NCI-H1436 treated with DMSO at 0.1 percent for 48 hours (cell line): ENCODE results near the gene PRR18.

Experiments
- DNase-seq: peaks from one replicate; lab custom pipeline; 2025; lab: John Stamatoyannopoulos, UW

PRR18 gene

DNA sequence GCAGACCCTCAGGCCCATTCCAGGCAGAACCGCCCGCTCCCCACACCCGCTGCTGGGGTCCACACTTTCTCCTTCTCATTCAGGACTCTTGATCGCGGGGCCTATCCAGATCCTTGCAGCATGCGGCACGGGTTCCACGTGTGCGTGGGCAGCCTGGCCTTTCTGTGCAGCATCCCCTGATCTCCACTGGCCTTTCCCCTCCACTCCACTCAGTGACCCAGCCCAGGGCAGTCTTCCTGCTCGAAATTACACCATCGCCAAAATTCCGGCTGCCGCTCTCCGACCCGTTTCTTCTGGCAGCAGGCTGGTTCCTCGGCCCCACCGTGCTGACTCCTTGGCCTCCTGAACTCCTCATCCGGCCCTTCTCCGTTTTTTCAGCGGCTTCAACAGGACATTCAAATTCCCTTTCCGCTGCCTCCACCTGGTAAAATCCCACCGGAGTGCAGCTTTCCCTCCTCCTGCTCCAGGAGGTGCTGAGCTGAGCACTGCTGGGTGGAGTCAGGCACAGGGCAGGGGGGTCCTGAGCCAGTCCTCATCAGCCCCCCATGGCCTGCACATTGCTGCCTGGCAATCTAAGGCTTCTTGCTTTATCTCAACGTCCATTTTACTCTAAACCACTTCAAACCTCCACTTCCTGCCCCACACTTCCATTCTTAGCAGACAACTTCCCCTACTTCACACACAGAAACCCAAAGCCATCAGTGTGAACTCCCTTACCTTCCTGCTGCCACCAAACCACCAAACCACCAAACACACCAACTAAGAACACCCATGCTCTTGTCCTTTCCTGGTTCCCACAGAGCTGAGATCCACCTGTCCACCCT is 25.2 kb upstream of the PRR18 start:
- no peak for DNase-seq

DNA sequence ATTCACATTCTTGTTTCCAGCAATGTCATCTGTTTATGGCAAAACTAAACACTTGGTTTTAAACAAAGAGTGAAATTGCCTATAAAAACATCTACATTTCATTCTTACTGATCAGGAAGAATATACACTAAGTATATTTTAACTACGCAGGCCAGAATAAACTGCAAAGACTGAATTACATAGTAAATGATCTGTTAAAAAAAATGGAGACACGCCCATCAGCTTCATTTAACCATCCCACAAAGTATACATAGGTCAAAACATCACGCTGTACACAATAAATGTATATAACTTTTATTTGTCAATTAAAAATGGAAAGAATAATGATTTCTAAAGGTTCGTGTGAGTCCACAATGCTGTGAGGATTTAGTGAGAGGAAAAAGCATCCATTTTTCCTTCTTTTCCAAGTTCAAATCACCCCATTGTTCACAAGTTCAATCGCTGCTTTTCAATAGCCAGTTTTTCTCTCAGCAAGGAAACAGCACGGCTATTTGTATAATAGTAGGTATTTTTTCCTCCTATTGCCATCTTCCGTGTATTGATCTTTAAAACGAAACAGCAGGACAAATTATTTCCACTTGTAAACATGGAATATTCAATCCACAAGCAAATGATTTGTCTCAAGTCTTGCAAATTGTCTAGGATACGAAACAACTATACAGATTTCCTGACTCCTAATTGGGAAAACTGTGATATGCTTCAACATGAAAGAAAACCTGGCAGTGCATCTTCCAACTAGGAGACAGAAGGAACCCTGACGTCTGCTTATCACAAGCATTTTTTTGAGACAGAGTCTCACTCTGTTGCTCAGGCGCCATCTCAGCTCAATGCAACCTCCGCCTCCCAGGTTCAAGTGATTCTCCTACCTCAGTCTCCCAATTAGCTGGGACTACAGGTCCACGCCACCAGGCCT is 23.6 kb upstream of the PRR18 start:
- DNase-seq = no peak

DNA sequence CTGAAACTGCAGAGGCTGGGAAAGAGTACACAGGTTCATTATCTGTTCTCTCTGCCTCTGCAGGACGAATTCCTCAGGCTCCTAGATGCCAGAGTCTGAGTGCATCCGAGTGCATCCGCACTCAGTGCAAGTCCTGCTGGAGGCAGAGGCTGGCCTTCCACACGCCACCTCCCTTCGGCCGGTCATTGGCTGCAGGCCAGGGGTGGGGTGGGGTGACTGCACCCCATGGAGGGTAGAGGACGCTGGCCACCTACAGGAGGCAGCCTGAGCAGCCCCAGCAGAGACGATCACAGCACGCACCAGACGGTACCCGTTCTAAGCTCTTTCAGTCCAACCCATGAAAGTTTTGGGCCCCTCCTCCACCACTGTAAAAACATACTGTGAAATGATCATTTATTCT is 22.4 kb upstream of the PRR18 start:
- DNase-seq = no peak

DNA sequence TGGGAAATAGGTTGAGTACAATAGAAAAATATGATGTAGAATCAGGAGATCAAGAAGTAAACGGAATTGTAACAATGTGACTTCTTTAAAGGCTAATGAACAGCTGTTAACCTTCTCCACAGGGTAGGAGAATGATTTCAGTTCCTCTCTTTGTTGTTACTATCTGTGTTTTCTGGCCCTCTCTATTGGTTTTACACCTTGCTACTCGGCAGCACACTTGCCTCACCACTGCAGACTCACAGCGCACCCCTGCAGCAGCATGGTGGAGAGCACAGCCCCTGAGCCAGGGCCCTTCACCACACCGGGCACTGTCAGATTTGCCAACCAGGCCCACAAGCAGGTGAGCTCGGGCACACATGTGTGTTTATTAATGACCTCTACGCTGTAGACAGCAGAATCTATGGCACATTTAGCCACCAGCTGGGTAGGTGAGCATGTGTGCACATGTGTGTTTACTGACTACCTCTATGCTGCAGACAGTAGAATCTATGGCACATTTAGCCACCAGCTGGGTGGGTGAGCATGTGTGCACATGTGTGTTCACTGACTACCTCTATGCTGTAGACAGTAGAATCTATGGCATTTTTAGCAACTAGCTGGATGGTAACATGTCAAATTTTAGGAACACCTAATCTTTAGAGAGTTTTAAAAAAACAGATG is 17.3 kb upstream of the PRR18 start:
- DNase-seq = no peak

DNA sequence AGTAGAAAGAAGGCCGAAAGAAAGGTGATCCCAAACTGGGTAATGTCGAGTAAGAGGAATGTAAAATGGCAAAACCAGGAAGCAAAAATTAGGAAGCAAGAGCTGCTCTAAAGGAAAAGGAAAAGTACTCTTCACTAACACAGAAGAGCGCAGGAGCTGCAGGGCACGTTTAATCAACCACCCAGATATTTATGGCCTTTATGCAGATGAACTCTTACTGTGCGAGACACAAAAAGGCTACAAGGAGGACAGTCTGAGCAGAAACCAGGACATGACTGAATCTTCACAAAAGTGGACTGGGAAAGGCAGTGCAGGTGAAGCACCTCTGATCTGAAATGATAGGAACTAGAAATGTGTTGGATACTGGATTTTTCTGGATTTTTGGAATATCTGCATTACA is 15.2 kb upstream of the PRR18 start:
- DNase-seq = no peak

DNA sequence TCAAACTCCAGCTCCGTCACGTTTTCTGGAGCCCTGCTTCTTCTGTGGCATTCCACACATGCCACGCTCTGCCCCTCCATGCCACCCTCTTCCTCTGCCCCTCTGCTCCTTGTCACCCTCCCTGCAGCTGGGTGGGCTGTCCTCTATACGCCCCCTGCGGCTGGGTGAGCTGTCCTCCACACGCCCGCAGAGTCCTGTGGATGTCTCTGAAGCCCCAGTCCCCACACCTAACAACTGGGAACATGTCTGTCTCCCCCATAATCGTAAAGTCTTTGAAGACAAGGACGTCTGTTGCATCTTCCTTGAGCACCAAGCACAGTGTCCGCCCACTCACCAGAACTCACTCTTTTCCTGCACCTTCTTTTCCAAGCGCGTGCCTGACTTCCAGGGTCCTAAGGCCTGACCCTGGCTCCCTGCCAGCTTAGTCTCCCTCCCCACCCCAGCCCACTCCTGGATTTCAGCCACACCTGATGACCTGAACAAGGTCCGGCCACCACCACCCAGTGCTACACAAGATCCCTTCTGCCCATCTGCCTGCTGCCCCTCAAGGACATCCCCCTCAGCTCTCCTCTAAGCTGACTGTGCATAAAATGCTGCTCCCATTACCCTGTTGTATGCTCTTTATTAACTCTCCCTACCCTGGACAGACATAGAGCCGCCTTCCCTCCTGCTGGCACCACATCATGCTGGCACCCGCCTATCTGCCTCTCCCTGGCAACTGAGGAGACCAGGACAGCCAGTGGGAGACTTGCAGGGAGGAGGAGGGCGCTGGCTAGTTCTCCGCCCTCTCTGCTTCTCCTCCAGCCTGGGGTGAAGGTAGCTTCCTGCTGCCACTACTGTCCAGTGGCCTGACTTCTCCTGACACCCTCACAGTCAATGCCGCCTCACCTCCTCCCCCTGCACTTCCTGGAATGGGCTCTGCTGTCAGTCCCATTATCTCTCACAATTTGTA is 10.7 kb upstream of the PRR18 start:
- DNase-seq = no peak

DNA sequence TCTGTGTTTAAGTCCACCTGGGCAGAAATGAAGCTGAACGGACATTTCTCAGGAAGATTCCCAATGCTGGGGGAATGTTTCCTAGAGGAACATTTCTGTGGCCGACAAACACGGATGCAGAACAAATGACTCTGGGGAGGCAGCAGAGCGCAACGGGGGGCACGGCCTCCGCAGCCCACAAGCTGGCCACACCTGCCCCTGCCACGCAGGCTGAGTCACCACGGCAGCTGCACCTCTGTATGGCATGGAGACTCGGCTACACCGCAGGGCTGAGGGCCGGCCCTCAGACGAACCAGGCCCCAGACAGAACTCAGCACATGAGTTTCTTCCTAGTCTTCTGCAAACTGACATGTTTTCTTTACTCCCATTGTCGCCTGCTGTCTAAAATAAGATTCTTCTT is 10.0 kb upstream of the PRR18 start:
- no peak for DNase-seq

DNA sequence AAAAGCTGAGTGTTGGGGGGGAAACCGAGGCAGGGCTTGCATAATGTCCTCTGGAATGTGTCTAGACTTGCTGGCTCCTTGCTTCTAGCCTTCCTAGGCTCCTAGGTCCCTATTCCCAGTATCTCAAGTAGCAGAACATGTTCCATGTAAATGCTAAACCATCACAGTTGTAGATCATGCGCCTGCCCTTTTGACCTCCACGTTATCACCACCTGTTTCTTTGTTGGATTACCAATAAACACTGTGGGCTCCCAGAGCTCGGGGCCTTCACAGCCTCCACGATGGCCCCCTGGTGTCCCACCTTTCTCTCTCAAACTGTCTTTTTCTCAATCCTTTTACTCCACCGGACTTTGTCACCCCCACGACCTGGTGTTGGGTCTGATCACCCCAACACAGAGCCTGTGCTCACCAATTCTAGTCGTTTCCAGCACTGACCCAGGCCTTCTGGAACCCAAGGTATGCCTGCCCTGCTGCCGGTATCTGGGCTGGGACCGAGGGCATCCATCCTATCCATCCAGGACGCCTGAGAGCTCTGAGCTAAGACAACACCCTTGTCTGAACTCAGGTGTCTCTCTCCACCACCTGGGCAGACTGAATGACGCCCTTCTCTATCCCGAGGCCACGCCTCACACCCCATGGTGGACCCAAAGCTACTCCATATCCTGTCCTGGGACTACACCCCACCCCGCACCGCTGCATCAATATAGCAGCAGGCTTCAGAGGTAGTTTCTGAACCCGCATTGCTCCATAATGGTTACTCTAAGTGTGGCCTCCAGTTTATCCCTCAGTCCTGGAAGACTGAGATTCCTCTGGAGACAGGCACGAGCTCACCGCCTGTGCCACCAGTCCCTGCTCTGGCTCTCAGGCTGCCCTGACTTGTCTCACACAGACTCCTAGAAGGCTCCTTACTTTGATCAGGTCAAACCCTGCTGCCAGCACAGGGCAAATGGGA is 9.3 kb upstream of the PRR18 start:
- no peak for DNase-seq

DNA sequence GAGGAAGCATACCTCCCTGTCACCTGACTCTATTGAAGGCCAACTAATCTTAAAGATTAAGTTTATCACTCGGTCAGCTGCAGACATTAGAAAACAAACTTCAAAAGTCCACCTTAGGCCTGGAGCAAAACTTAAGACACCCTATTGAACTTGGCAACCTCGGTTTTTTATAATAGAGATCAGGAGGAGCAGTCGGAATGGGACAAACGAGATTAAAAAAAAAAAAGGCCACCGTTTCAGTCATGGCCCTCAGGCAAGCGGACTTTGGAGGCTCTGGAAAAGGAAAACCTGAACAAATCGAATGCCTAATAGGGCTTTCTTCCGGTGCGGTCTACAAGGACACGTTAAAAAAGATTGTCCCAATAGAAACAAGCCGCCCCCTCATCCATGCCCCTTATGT is 7.2 kb upstream of the PRR18 start:
- no peak for DNase-seq

DNA sequence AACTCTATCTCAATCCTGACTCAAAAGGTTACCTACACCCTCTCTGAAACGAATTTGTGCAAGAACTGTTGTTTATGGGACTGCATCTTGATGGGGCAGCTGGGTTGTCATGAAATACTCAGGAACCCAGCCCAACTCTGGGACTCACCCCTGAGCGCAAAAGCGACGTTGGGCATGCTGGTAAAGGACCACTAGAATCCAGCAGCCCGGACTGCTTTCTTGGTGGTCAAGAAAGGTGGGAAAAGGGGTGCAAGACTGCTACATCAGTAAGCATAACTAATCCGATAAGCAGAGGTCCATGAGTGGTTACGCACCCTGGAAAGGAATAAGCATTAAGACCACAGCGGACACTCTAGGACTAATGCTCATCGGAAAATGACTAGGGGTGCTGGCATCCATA is 6.3 kb upstream of the PRR18 start:
- DNase-seq = no peak

DNA sequence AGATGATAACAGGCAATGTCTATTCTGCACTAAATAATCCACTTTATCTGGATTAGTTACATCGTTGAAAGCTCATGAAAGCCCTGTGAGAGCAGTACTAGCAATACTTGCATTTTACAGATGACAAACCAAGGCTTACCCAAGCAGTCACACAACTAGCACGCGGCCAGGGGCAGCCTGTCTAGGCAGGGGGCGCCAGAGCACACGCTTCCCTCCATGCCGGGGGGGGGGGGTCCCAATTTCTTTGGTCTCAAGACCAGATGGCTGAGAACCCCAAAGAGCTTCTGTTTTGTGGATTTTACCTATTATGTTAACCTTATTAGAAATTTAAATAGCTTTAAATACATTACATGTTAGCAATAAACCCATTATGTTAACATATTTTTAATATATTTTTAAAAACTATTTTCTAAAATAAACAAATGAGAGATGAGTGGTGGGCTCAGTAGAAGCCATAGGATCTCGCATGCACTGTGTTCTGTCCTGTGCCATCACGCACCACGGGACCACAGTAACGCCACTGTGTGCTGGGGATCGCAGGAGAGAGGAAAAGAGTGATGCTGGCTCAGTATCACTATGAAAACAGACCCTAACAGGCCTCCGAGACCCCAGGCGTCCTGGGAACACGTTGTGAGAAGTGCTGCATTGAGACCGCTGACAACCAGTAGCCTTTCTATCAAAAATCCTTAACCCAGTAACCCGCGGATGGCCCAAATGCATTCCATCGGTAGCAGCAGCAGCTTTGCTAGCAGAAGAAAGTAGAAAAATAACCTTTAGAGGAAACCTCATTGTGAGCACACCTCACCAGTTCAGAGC is 5.3 kb upstream of the PRR18 start:
- DNase-seq = no peak

DNA sequence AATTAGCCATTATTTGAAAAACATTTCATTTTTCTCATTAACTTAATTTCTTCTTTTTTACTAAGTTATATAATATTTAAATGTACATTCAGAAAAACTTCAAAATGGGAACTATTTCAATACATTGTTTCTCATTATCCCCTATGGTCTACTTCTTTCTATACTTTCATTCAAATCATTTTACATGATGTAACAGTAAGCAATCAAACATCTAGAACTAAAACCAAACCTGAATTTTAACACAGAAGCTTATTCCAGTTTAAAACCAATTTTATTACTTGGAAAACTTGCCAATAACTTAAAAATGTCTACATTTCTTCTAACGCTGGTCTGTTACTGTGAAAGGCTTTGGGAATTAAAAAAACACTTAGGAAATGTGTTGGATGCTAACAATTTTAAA is 4.6 kb upstream of the PRR18 start:
- no peak for DNase-seq

DNA sequence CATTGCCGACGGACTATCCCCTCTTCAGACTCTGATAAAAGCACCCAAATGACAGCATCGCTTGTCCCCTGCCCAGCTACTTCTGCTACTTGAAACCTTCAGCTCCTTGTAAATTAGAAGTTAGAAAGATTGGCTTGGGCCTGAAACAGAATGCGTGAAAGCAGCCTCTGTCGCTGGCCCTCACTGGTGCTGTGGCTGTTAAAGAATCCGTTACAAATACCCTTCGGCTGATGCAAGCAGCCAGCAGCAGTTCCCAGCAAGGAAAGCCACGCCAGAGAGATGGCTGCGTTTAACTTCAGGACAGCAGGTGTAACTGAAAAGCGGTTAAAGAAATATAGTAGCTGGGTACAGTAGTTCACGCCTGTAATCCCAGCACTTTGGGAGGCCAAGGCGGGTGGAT is 2.4 kb upstream of the PRR18 start:
- no peak for DNase-seq

DNA sequence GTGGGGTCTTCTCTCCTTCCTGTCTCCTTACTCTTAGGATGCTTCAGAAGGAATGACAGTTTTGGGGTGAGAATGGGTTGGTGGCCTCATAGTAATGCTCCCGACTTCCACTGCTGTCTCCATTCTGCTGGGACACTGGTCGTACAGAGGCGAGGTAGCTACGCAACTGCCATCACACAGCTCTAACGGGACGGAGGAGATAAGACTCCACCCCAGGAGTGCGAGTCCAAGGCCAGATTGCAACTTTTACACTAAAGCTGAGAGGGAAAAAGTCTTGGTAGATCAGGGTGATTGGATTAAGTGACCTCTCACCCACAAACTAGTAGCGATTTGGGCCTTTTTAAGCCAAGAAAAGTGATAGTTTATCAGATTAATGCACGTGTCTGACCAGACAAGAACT is 1.8 kb upstream of the PRR18 start:
- no peak for DNase-seq

DNA sequence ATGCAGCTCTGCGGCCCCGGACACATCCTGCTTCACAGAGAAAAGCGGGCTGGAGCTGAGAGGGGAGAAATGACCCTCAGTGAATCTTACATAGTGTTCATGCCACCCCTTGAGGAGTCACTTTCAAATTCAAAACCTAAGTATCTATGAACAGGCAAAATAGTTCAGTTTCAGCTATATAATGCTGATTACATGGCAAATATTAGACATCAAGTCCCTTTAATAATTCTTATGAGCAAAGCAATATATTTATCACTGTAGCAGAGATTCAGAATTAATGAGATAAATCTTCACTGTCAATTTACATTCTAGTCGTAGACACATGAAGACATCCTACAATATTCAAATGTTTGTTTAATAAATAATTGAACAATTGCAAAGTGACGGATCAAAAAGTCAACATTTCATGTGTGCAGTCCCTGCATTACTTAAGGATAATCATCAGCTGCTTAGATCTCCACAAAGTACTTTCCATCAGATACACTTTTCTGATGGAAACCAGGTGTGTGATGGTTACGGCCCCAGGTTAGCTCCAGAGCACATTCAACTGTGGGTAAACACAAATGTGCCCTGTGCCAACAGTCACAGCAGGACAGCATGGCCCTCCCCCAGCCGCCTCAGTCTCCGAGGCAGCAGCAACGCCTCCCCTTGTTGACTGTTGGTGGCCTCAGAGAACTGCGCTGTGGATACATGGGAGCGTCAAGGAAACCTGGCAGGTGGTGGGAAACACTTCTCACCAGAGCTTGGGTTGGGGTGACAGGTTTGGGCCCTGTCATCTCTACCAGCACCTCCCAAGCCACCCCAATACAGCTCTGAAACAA is 787 bp upstream of the PRR18 start:
- DNase-seq = no peak

DNA sequence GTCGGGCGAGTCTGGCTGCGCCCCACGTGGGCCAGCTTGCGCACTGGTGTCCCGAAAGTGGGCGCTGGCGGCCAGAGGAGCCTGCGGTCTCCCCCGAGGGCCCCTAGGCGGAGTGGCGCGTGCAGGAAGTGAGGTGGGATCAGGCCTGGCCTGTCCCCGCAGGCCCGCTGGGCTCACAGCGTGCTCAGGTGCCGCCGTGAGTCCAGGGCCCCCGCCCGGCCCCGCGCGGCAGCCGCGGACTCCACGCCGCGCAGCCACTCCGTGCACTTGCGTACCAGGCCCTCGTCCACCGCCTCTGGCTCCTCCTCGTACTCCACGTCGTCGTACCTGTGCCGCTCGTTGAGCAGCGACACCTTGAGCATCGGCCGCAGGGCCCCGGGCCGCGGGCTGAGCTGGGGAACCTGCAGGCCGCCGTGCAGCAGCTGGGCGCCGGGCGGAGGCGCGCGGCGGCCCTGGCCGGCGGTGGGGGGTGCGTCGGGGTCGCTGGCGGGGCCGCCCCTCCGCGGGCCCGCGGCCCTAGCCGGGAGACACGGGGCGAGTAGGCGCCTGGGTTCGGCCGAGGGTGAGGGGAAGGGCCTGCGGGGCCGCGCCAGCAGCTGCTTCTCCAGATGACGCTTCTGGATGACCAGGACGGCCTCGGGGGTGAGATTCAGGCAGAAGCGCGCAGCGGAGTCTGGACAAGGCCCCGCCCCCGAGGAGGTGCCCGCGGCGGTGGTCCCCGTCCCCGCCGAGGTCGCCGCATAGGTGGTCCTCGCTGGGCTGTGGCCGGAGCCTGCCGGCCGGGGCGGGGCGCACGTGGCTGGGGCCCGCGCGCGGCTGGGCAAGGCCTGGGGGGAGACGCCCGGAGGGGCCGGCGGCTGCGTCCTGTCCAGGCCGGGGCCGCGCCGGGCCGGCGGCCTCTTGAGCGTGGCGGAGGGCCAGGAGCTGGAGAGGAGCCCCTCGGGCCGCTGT is 835 bp downstream of the PRR18 start:
- no peak for DNase-seq

DNA sequence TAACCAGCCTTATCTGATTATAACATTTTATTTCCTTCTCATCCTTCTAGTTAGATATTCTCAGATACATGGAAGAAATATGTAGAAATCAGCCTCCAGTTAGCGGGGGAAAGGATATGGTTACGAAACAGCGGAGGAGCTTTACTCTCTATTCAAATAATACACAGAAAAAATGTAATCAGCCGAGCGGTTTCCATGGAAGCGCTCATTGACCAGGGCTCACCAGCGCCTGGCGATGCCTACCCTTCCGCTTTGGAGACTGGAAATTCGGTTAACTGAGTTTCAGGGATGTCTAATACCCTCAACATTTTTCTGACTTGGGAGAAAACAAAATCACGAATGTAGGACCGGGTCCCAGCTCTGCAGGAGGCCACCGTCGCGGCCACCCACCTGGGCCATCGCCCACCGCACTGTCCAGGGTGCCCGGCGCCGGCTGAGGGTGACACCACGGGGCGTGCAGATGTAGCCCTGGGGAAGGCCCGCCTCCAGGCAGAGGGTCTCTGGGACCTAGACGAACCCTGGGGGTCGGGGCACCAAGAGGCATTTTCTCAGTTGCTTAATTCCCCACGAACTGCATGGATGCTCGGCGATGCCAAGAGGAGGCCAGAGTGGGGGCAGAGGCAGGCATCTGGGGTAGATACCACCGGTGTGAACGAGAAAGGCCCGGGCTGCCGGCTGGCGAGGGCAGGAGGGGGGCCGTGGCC is 1.7 kb downstream of the PRR18 start:
- no peak for DNase-seq
